Activated CD8-positive, alpha-beta T cell treated with anti-CD3 and anti-CD28 coated beads for 36 hours (primary cell): ENCODE data around the gene OTUB1. TPM values are rescaled to one million over a fixed set of nuclear protein-coding genes. Genes with fewer than 3 reads are reported as not detected.

Source experiments
- ATAC-seq: fragments of 200-7000 bp; cut with Tn5 transposase; one replicate; pipeline ENCODE4 v1.10.0; 2021; ENCODE audit warnings: mild to moderate bottlenecking, moderate library complexity
- CTCF ChIA-PET: fragments of 350-600 bp; sonication (Branson Sonifier 250); formaldehyde crosslinking; loops from one replicate; lab custom pipeline; 2021; ENCODE audit warnings: antibody characterized with exemption; lab: Charles Lee
- POLR2A ChIA-PET: fragments of 350-600 bp; sonication (Branson Sonifier 250); formaldehyde crosslinking; loops from one replicate; lab custom pipeline; 2021; ENCODE audit warnings: antibody characterized with exemption; lab: Charles Lee
- DNase-seq: peaks from one replicate; pipeline ENCODE4 v3.0.0-alpha.2; 2020
- H3K27ac Mint-ChIP-seq: one replicate; pipeline ENCODE4 v1.8.0; 2021; ENCODE audit warnings: mild to moderate bottlenecking, mixed read lengths
- H3K27me3 Mint-ChIP-seq: one replicate; pipeline ENCODE4 v1.8.0; 2021; ENCODE audit warnings: mixed read lengths
- H3K36me3 Mint-ChIP-seq: one replicate; pipeline ENCODE4 v1.8.0; 2021; ENCODE audit warnings: low read depth, mixed read lengths
- H3K4me1 Mint-ChIP-seq: one replicate; pipeline ENCODE4 v1.8.0; 2021; ENCODE audit warnings: low read depth, mixed read lengths
- H3K4me3 Mint-ChIP-seq: one replicate; pipeline ENCODE4 v1.8.0; 2021; ENCODE audit warnings: mild to moderate bottlenecking, moderate library complexity, mixed read lengths
- H3K9me3 Mint-ChIP-seq: one replicate; pipeline ENCODE4 v1.8.0; 2021; ENCODE audit warnings: mixed read lengths
- CTCF ChIP-seq: fragments of 200-600 bp; IDR thresholded peaks from one replicate; pipeline ENCODE4 v1.8.0; 2022; ENCODE audit warnings: antibody characterized with exemption, mild to moderate bottlenecking
- intact Hi-C: fragments of 100-400 bp; cut with micrococcal nuclease; formaldehyde crosslinking; loops from one replicate; pipeline ENCODE4 v1.10.0; 2022
- total RNA-seq, 2 experiments: library from RNA; stranded (reverse); gene quantifications; one replicate each; pipeline ENCODE4 v1.2.3, GENCODE V29; 2021

OTUB1 gene
- total RNA-seq, 2 experiments from 2014 or later: 70.1 to 73.9 TPM

GRCh38 chr11:64035081-64035524, 48.9 kb downstream of the OTUB1 start:
- Mint-ChIP-seq H3K9me3 (no peaks in the 10 kb centered on the region), H3K4me3 (no peak overlapping the region), H3K27me3 (peaks cover 41% of the 10 kb centered on the region), H3K4me1 (peaks cover 5% of the 10 kb centered on the region), H3K36me3 (no peaks in the 10 kb centered on the region), H3K27ac (no peak overlapping the region)
- no peak for TF ChIP-seq CTCF
- POLR2A ChIA-PET: no interaction called here
- ATAC-seq (no peak), DNase-seq (no peak)
- CTCF ChIA-PET: no interaction called here
- intact Hi-C loops: no loop called here

GRCh38 chr11:64035576-64035975, 49.3 kb downstream of the OTUB1 start, which contains the start of gene FLRT1:
TSS of gene FLRT1 (plus strand) at chr11:64035931. CDS start at chr11:64116268, 80,337 bp downstream.
- no peak within 1 kb of the TSS for H3K27ac Mint-ChIP-seq
- CTCF ChIA-PET: interaction anchor here (2.3 kb wide), 1 partner anchor 35 kb away, joined by 18 read pairs; no protein-coding TSS in a partner anchor
- no peak for ATAC-seq

GRCh38 chr11:64036087-64037026, 50.1 kb downstream of the OTUB1 start:
- peak; percentile 21 for DNase-seq
- H3K27me3 Mint-ChIP-seq: peaks cover 41% of the 10 kb centered on the region
- no peaks in the 10 kb centered on the region for H3K9me3 Mint-ChIP-seq
- intact Hi-C loops: no loop called here
- no peak overlapping the region for H3K27ac Mint-ChIP-seq
- no peak overlapping the region for H3K4me3 Mint-ChIP-seq
- ChIA-PET CTCF (interaction anchor here (1.4 to 2.3 kb wide), 2 partner anchors 10 to 36 kb away, joined by 3 to 18 read pairs; no protein-coding TSS in a partner anchor), POLR2A (interaction anchor here (0.6 kb wide), 1 partner anchor 27 kb away, joined by 3 read pairs; no protein-coding TSS in a partner anchor)
- no peaks in the 10 kb centered on the region for H3K36me3 Mint-ChIP-seq
- TF ChIP-seq CTCF: no peak
- H3K4me1 Mint-ChIP-seq: peaks cover 5% of the 10 kb centered on the region
- ATAC-seq: peak; percentile 66

More at GRCh38 chr11:64035576-64035975, 49.3 kb downstream of the OTUB1 start, which contains the start of gene FLRT1:
- POLR2A ChIA-PET: no interaction called here
- H3K9me3 Mint-ChIP-seq: no peaks in the 10 kb centered on the region
- intact Hi-C loops: no loop called here
- peaks cover 40% of the 10 kb centered on the region for H3K27me3 Mint-ChIP-seq
- DNase-seq: no peak
- H3K4me3 Mint-ChIP-seq: no peak within 1 kb of the TSS
- no peak for TF ChIP-seq CTCF
- no peaks in the 10 kb centered on the region for H3K36me3 Mint-ChIP-seq
- H3K4me1 Mint-ChIP-seq: peaks cover 5% of the 10 kb centered on the region

- Mint-ChIP-seq H3K4me1 (peaks cover 5% of the 10 kb centered on the region), H3K27ac (no peak overlapping the region), H3K36me3 (no peaks in the 10 kb centered on the region), H3K4me3 (no peak overlapping the region), H3K27me3 (peaks cover 42% of the 10 kb centered on the region), H3K9me3 (no peaks in the 10 kb centered on the region)
- ATAC-seq (no peak), DNase-seq (peak; percentile 24)
- ChIA-PET CTCF (interaction anchor here (1.4 to 2.3 kb wide), 2 partner anchors 10 to 36 kb away, joined by 3 to 18 read pairs; no protein-coding TSS in a partner anchor), POLR2A (no interaction called here)
- intact Hi-C loops: no loop called here
- no peak for TF ChIP-seq CTCF
Measured at GRCh38 chr11:64037027-64037634, 50.9 kb downstream of the OTUB1 start.
